Measurements from ENCODE around the gene SEPHS2. TPM values are rescaled to one million over a fixed set of nuclear protein-coding genes. Genes with fewer than 3 reads are reported as not detected.

Gene SEPHS2
- total and polyA plus RNA-seq, 4 experiments from 2014 or later = 42.0 to 65.9 (median 50.4) TPM

Other genes starting within 250 kb of the SEPHS2 start
- gene SULT1A3, start 246.6 kb downstream of the SEPHS2 start, total RNA-seq = 10 to 100 TPM; 42.5 to 46.2 TPM
- 1 to 10 TPM; 1.2 to 3.9 TPM for gene SULT1A3, start 246.6 kb downstream of the SEPHS2 start, polyA plus RNA-seq
- gene NPIPB13, start 197.4 kb downstream of the SEPHS2 start, total RNA-seq = 10 to 100 TPM; 20.0 to 27.8 TPM
- 1 to 10 TPM in 1 of 2 donors, under 1 TPM in 1; 0.19 to 2.9 TPM for gene NPIPB13, start 197.4 kb downstream of the SEPHS2 start, polyA plus RNA-seq
- gene CD2BP2, start 90.6 kb downstream of the SEPHS2 start, total RNA-seq = 10 to 100 TPM; 72.9 to 79.4 TPM
- gene CD2BP2, start 90.6 kb downstream of the SEPHS2 start, polyA plus RNA-seq = 10 to 100 TPM; 23.7 to 24.4 TPM
- gene TBC1D10B, start 75.4 kb downstream of the SEPHS2 start, total RNA-seq = 10 to 100 TPM; 47.0 to 55.3 TPM
- gene TBC1D10B, start 75.4 kb downstream of the SEPHS2 start, polyA plus RNA-seq = 10 to 100 TPM in 1 of 2 donors, 1 to 10 TPM in 1; 8.5 to 16.1 TPM
- gene MYL11, start 71.1 kb downstream of the SEPHS2 start, total RNA-seq = 1 to 10 TPM in 1 of 2 experiments, not detected in 1; 1.3 TPM
- 1 to 10 TPM in 1 of 2 donors, not detected in 1; 1.1 TPM for gene MYL11, start 71.1 kb downstream of the SEPHS2 start, polyA plus RNA-seq
- 100 to 1,000 TPM; 198 to 206 TPM for gene SEPTIN1, start 63.3 kb downstream of the SEPHS2 start, total RNA-seq
- 100 to 1,000 TPM; 210 to 212 TPM for gene SEPTIN1, start 63.3 kb downstream of the SEPHS2 start, polyA plus RNA-seq
- gene ZNF48, start 50.5 kb downstream of the SEPHS2 start, total RNA-seq = 10 to 100 TPM; 15.8 to 16.7 TPM
- gene ZNF48, start 50.5 kb downstream of the SEPHS2 start, polyA plus RNA-seq = 10 to 100 TPM in 1 of 2 donors, 1 to 10 TPM in 1; 5.5 to 10.7 TPM
- 1 to 10 TPM; 6.0 to 6.5 TPM for gene ZNF771, start 38.3 kb downstream of the SEPHS2 start, total RNA-seq
- gene ZNF771, start 38.3 kb downstream of the SEPHS2 start, polyA plus RNA-seq = 1 to 10 TPM; 1.4 to 5.0 TPM
- 10 to 100 TPM; 15.0 to 18.0 TPM for gene DCTPP1, start 15.8 kb downstream of the SEPHS2 start, total RNA-seq
- 100 to 1,000 TPM in 1 of 2 donors, 10 to 100 TPM in 1; 87.0 to 115 TPM for gene DCTPP1, start 15.8 kb downstream of the SEPHS2 start, polyA plus RNA-seq
- 100 to 1,000 TPM; 648 to 657 TPM for gene ITGAL, start 26.9 kb upstream of the SEPHS2 start, total RNA-seq
- 100 to 1,000 TPM; 110 to 159 TPM for gene ITGAL, start 26.9 kb upstream of the SEPHS2 start, polyA plus RNA-seq
- 1 to 10 TPM; 5.8 to 6.1 TPM for gene ZNF768, start 80.7 kb upstream of the SEPHS2 start, total RNA-seq
- gene ZNF768, start 80.7 kb upstream of the SEPHS2 start, polyA plus RNA-seq = 1 to 10 TPM in 1 of 2 donors, under 1 TPM in 1; 0.69 to 1.7 TPM
- gene ZNF747, start 89.0 kb upstream of the SEPHS2 start, total RNA-seq = 10 to 100 TPM; 15.7 to 17.8 TPM
- gene ZNF747, start 89.0 kb upstream of the SEPHS2 start, polyA plus RNA-seq = 1 to 10 TPM; 7.8 to 8.8 TPM
- 10 to 100 TPM; 28.9 to 29.3 TPM for gene ZNF764, start 112.5 kb upstream of the SEPHS2 start, total RNA-seq
- gene ZNF764, start 112.5 kb upstream of the SEPHS2 start, polyA plus RNA-seq = 1 to 10 TPM; 4.2 to 8.8 TPM
- 10 to 100 TPM; 21.4 to 22.7 TPM for gene ZNF688, start 125.8 kb upstream of the SEPHS2 start, total RNA-seq
- gene ZNF688, start 125.8 kb upstream of the SEPHS2 start, polyA plus RNA-seq = 10 to 100 TPM; 31.7 to 33.8 TPM
- gene ZNF785, start 139.8 kb upstream of the SEPHS2 start, total RNA-seq = 10 to 100 TPM; 33.4 to 34.2 TPM
- 1 to 10 TPM; 1.7 to 3.4 TPM for gene ZNF785, start 139.8 kb upstream of the SEPHS2 start, polyA plus RNA-seq
- 10 to 100 TPM; 13.1 to 14.5 TPM for gene ZNF689, start 164.5 kb upstream of the SEPHS2 start, total RNA-seq
- gene ZNF689, start 164.5 kb upstream of the SEPHS2 start, polyA plus RNA-seq = 10 to 100 TPM; 11.9 to 13.5 TPM
- 100 to 1,000 TPM in 1 of 2 experiments, 10 to 100 TPM in 1; 92.0 to 100 TPM for gene PRR14, start 205.1 kb upstream of the SEPHS2 start, total RNA-seq
- gene PRR14, start 205.1 kb upstream of the SEPHS2 start, polyA plus RNA-seq = 10 to 100 TPM in 1 of 2 donors, 1 to 10 TPM in 1; 8.7 to 25.9 TPM
- 100 to 1,000 TPM; 164 to 172 TPM for gene FBRS, start 212.6 kb upstream of the SEPHS2 start, total RNA-seq
- 1 to 10 TPM in 1 of 2 donors, under 1 TPM in 1; 0.70 to 7.9 TPM for gene FBRS, start 212.6 kb upstream of the SEPHS2 start, polyA plus RNA-seq